Right renal pelvis (tissue), 4 donors: ENCODE data around the gene RIPPLY1. TPM values are rescaled to one million over a fixed set of nuclear protein-coding genes. Genes with fewer than 3 reads are reported as not detected.

Source experiments
- DNase-seq, 4 donors: peaks; one replicate each; pipeline ENCODE4 v3.0.0-alpha.2; 2013; ENCODE audit warnings: low read depth in 4 of 4, low spot score in 3 of 4, missing footprints in 1 of 4
- polyA plus RNA-seq, 4 donors: library from polyadenylated mRNA; unstranded; fragments of 120-200 nt; gene quantifications; one replicate each; pipeline ENCODE4 v1.2.1, GENCODE V29; 2013; ENCODE audit not compliant: insufficient read length in 4 of 4

Gene RIPPLY1
- polyA plus RNA-seq, 4 donors, result 2.1 to 3.7 (median 3.1) TPM

DNA sequence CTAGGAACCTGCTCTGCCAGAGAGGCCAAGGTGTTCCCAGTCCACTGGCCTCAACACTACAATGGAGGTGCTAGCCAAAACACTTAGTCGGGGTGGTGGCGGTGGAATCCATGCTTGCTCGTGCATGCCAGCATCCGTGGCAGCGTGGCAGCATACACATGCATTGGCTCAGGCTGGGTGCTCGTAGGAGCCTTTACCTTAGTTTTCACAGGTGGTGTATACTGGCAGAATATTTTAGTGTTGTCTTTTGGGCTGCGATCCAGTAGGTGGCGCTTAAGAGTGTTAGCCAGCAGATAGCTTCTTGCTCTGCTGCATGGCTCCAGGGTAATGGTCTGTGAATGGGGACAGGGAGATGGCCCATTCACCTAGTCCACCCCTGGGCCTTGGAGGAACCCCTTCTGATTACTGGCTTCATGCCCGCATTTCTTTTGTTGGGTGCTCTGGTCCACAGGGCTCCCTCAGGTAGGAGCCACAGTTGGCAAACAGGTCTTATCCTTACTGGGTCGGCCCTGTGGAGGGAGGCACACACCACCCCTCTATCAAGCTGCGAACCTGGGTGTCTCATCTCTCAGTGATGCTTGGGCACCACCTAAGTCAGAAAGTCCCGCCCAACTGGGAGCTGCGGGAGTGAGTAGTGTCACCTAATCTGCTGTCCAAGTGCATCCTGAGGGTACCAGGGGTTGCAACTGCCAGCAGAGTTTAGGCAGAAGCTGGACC lies 40.0 kb downstream of the RIPPLY1 start:
- no peak for DNase-seq

Other genes with a start within 250 kb of the RIPPLY1 start
- gene RNF128, start 176.6 kb downstream of the RIPPLY1 start, polyA plus RNA-seq, result 10 to 100 TPM; 12.0 to 17.7 (median 13.9) TPM
- gene TBC1D8B, start 100.7 kb downstream of the RIPPLY1 start, polyA plus RNA-seq, result 1 to 10 TPM; 4.3 to 6.9 (median 6.1) TPM
- gene CLDN2, start 17.1 kb upstream of the RIPPLY1 start, polyA plus RNA-seq, result 10 to 100 TPM; 57.6 to 71.2 (median 62.8) TPM
- 10 to 100 TPM; 18.6 to 22.1 (median 21.7) TPM for gene MORC4, start 96.9 kb upstream of the RIPPLY1 start, polyA plus RNA-seq
- gene RBM41, start 215.5 kb upstream of the RIPPLY1 start, polyA plus RNA-seq, result 10 to 100 TPM; 18.8 to 27.0 (median 22.9) TPM